K562 (cell line): ENCODE data around the gene PLCL1. TPM values are rescaled to one million over a fixed set of nuclear protein-coding genes. Genes with fewer than 3 reads are reported as not detected.

Source experiments
- ATAC-seq: fragments of 200-7000 bp; cut with Tn5 transposase; 3 replicates; pipeline ENCODE4 v1.9.1; 2020; ENCODE audit warnings: moderate library complexity
- BruUV-seq: library from RNA; stranded (reverse); fragments of 400-500 nt; replicated peaks from 2 replicates; lab custom pipeline; 2021; lab: Mats Ljungman, UMichigan
- CTCF ChIA-PET: fragments of 300-600 bp; formaldehyde crosslinking; extraction: SDS; loops from one replicate; lab custom pipeline; 2021; ENCODE audit warnings: low intra/inter-chr PET ratio; lab: Yijun Ruan, JAX
- POLR2A ChIA-PET: fragments of 300-600, 350-650 bp; sonication (Branson Sonifier 250); formaldehyde crosslinking; extraction: SDS; loops from one replicate; lab custom pipeline; 2021; ENCODE audit warnings: antibody characterized with exemption, inconsistent platforms; lab: Yijun Ruan, JAX
- DNase-seq, 4 experiments: peaks; one replicate each; pipeline versions ENCODE4 v3.0.0 to v3.0.0-alpha.2; 2011 to 2018; ENCODE audit warnings: low spot score in 3 of 4, mixed read lengths in 3 of 4; ENCODE audit errors: extremely low read depth in 1 of 4
- FAIRE-seq: peaks from 2 replicates; lab custom pipeline; 2011; peaks lifted over from hg19 to GRCh38; lab: Jason Lieb, UNC
- H2AFZ ChIP-seq: 2 replicates; pipeline ENCODE4 v1.6.0; 2011; ENCODE audit warnings: low read depth, low read length, control low read depth, inconsistent platforms
- H3K27ac ChIP-seq: fragments of 200-600 bp; 3 replicates; pipeline ENCODE4 v1.8.0; 2011; ENCODE audit warnings: low read depth, mild to moderate bottlenecking, control low read depth, inconsistent platforms, low read length, moderate library complexity, mixed read lengths; ENCODE audit errors: extremely low read depth
- H3K27me3 ChIP-seq, 2 experiments: fragments of 300-600 bp in 1 of 2; 2 replicates in 1 of 2; 3 replicates in 1 of 2; pipeline versions ENCODE4 v1.6.0 to v1.8.0; 2011; ENCODE audit warnings: inconsistent platforms in 2 of 2, low read length in 2 of 2, mild to moderate bottlenecking in 1 of 2, mixed read lengths in 1 of 2, moderate library complexity in 1 of 2; ENCODE audit not compliant: control insufficient read depth in 2 of 2, insufficient read depth in 2 of 2
- H3K36me3 ChIP-seq: fragments of 300-600 bp; 3 replicates; pipeline ENCODE4 v1.8.0; 2011; ENCODE audit warnings: mild to moderate bottlenecking, low read length, inconsistent platforms; ENCODE audit not compliant: control insufficient read depth, insufficient read depth
- H3K4me1 ChIP-seq, 2 experiments: fragments of 200-600 bp in 1 of 2; replicated peaks in 1 of 2; 2 replicates in 1 of 2; 3 replicates in 1 of 2; pipeline versions ENCODE4 v1.5.1 to v1.8.0; 2011; ENCODE audit warnings: inconsistent platforms in 2 of 2, low read length in 2 of 2, mild to moderate bottlenecking in 1 of 2, mixed read lengths in 1 of 2, moderate library complexity in 1 of 2; ENCODE audit not compliant: control insufficient read depth in 2 of 2, insufficient read depth in 2 of 2
- H3K4me2 ChIP-seq: 2 replicates; pipeline ENCODE4 v1.6.1; 2011; ENCODE audit warnings: low read length, control low read depth, inconsistent platforms, mixed read lengths; ENCODE audit not compliant: insufficient read depth
- H3K4me3 ChIP-seq: fragments of 200-600 bp; sonication (generic), shearing (Covaris generic); 2 replicates; pipeline ENCODE4 v1.5.1; 2016; ENCODE audit warnings: control low read depth, inconsistent platforms
- H3K79me2 ChIP-seq: fragments of 200-600 bp; 3 replicates; pipeline ENCODE4 v1.8.0; 2011; ENCODE audit warnings: low read length, inconsistent platforms; ENCODE audit not compliant: control insufficient read depth, insufficient read depth
- H3K9ac ChIP-seq, 2 experiments: 2 replicates each; pipeline versions ENCODE4 v1.6.0 to v1.6.1; 2011; ENCODE audit warnings: low read depth in 2 of 2, low read length in 2 of 2, control low read depth in 1 of 2, inconsistent platforms in 1 of 2, mild to moderate bottlenecking in 1 of 2, mixed read lengths in 1 of 2; ENCODE audit not compliant: insufficient read depth in 1 of 2
- H3K9me1 ChIP-seq: one replicate; pipeline ENCODE4 v1.6.0; 2011; ENCODE audit warnings: inconsistent platforms, mild to moderate bottlenecking, low read length, moderate library complexity; ENCODE audit not compliant: control insufficient read depth, insufficient read depth
- H3K9me3 ChIP-seq: replicated peaks from 2 replicates; pipeline ENCODE4 v1.5.1; 2011; ENCODE audit warnings: low read depth, low read length, inconsistent platforms; ENCODE audit not compliant: control insufficient read depth, insufficient read depth
- H4K20me1 ChIP-seq: replicated peaks from 2 replicates; pipeline ENCODE4 v1.6.1; 2011; ENCODE audit warnings: low read length, inconsistent platforms, mixed read lengths; ENCODE audit not compliant: control insufficient read depth, insufficient read depth
- CREBBP ChIP-seq: IDR thresholded peaks from one replicate; pipeline ENCODE4 v1.6.1; 2012; ENCODE audit warnings: low read depth, mild to moderate bottlenecking, control low read depth, inconsistent platforms, low read length
- CSDE1 ChIP-seq, 2 experiments: fragments of 450-650 bp; IDR thresholded peaks; 2 replicates each; pipeline ENCODE4 v1.6.1; 2016; ENCODE audit warnings: mild to moderate bottlenecking in 1 of 2
- DNMT1 ChIP-seq: fragments of 450-650 bp; IDR thresholded peaks from 2 replicates; pipeline ENCODE4 v1.6.1; 2016; ENCODE audit warnings: antibody characterized with exemption, mild to moderate bottlenecking
- HMG20A ChIP-seq: fragments of 450-650 bp; formaldehyde crosslinking; conservative IDR thresholded peaks from 2 replicates; pipeline ENCODE4 v1.4.0; 2020; ENCODE audit warnings: mild to moderate bottlenecking, mixed read lengths
- HNRNPUL1 ChIP-seq: fragments of 200-400 bp; formaldehyde crosslinking; IDR thresholded peaks from 2 replicates; pipeline ENCODE4 v1.6.1; 2017; ENCODE audit warnings: low read length
- IRF2 ChIP-seq: sonication (generic); formaldehyde crosslinking; IDR thresholded peaks from 2 replicates; pipeline ENCODE4 v1.8.1; 2022; ENCODE audit warnings: mild to moderate bottlenecking, missing genetic modification reagents
- NCOA2 ChIP-seq, 2 experiments: fragments of 450-650 bp; IDR thresholded peaks; 2 replicates each; pipeline ENCODE4 v1.6.1; 2018; ENCODE audit warnings: mild to moderate bottlenecking in 2 of 2, moderate library complexity in 1 of 2; ENCODE audit not compliant: partially characterized antibody in 2 of 2
- TAF15 ChIP-seq: fragments of 200-400 bp; formaldehyde crosslinking; IDR thresholded peaks from 2 replicates; pipeline ENCODE4 v1.6.1; 2017; ENCODE audit warnings: mild to moderate bottlenecking, low read depth, low read length, moderate library complexity
- TAF9B ChIP-seq: fragments of 450-650 bp; IDR thresholded peaks from 2 replicates; pipeline ENCODE4 v1.6.1; 2018; ENCODE audit warnings: mild to moderate bottlenecking; ENCODE audit not compliant: partially characterized antibody
- ZFP30 ChIP-seq: fragments of 250-450 bp; sonication (Bioruptor Pico); IDR thresholded peaks from 2 replicates; pipeline ENCODE4 v1.8.0; 2022; ENCODE audit warnings: moderate library complexity, mild to moderate bottlenecking, inconsistent platforms, borderline replicate concordance
- ZKSCAN1 ChIP-seq: fragments of 150-350 bp; IDR thresholded peaks from 2 replicates; pipeline ENCODE4 v1.6.1; 2016; ENCODE audit warnings: low read depth, low read length
- ZNF165 ChIP-seq: fragments of 250-450 bp; sonication (Bioruptor Pico); IDR thresholded peaks from 2 replicates; pipeline ENCODE4 v1.4.0; 2020; ENCODE audit warnings: borderline replicate concordance
- ZNF3 ChIP-seq: fragments of 250-450 bp; sonication (Bioruptor Pico); IDR thresholded peaks from 2 replicates; pipeline ENCODE4 v1.5.0; 2021; ENCODE audit warnings: mild to moderate bottlenecking, moderate library complexity
- ZNF408 ChIP-seq: fragments of 250-450 bp; sonication (Bioruptor Pico); IDR thresholded peaks from 2 replicates; pipeline ENCODE4 v1.4.0; 2020; ENCODE audit warnings: low read depth, mild to moderate bottlenecking, moderate library complexity
- ZNF639 ChIP-seq, 2 experiments: fragments of 200-800 bp in 1 of 2; sonication (Bioruptor generic) in 1 of 2; sonication (generic) in 1 of 2; formaldehyde crosslinking in 1 of 2; IDR thresholded peaks in 1 of 2; conservative IDR thresholded peaks in 1 of 2; 2 replicates each; pipeline versions ENCODE4 v1.5.0 to v1.6.1; 2016 to 2020; ENCODE audit warnings: missing compliant biosample characterization in 1 of 2, missing genetic modification characterization in 1 of 2, missing genetic modification reagents in 1 of 2
- WGBS: fragments of 100-300 bp; shearing (Covaris generic); methylation state at CpG from one replicate; pipeline ENCODE4 v1.1.6; 2016; ENCODE audit warnings: low coverage, mixed read lengths; ENCODE audit not compliant: insufficient coverage; ENCODE audit errors: missing lambda C conversion rate; 5-methylcytosine and 5-hydroxymethylcytosine counted together
- in situ Hi-C: fragments of 300-500 bp; cut with MboI; formaldehyde crosslinking; loops from 4 replicates; pipeline ENCODE4 v1.15.0; 2018; ENCODE audit warnings: inconsistent platforms, mixed read lengths
- intact Hi-C: fragments of 100-400 bp; cut with micrococcal nuclease; formaldehyde crosslinking; loops from 2 replicates; pipeline ENCODE4 v1.14.2; 2022
- polyA plus RNA-seq, 8 experiments: library from polyadenylated mRNA; depleted of rRNA in 4 of 8; stranded (reverse) in 5 of 8; unstranded in 3 of 8; fragments of >200 nt; fragmentation: Nextera tagmentation in 2 of 8; fragmentation: Illumina TruSeq in 1 of 8; extraction: Ambion mirVana in 2 of 8; extraction: Trizol in 1 of 8; gene quantifications; 2 replicates each; pipeline versions ENCODE4 v1.2.1 to v1.2.3, GENCODE V29; 2011 to 2014; ENCODE audit warnings: inconsistent platforms in 1 of 8, missing spikeins in 1 of 8
- total RNA-seq, 7 experiments: library from RNA; depleted of rRNA in 6 of 7; stranded (reverse); fragments of >200 nt in 6 of 7; fragmentation: Illumina TruSeq in 2 of 7; extraction: Trizol in 2 of 7; gene quantifications; 2 replicates each; pipeline versions ENCODE4 v1.2.1 to v1.2.3, GENCODE V29; 2011 to 2021; ENCODE audit warnings: low replicate concordance in 1 of 7
- TF ChIP-seq, protein P1 (sequence below): sonication (generic); formaldehyde crosslinking; IDR thresholded peaks from 2 replicates; pipeline ENCODE4 v1.8.0; 2022; ENCODE audit warnings: mild to moderate bottlenecking, missing genetic modification reagents

PLCL1 gene
- total and polyA plus RNA-seq, 9 of the 15 experiments (the other 6 are each of a cell fraction or from before 2014, with no cell fraction given), result 2.0 to 17.7 (median 8.6) TPM

GRCh38 chr2:198053148-198053547, 248.8 kb downstream of the PLCL1 start:
- H3K79me2 ChIP-seq, result peaks cover 34% of the 10 kb centered on the region; the same call in 2 of the 3 replicates
- ChIA-PET CTCF (no interaction called here), POLR2A (no interaction called here)
- no peak overlapping the region for H3K27ac ChIP-seq
- in situ Hi-C loops, result no loop called here
- no TSS peak for BruUV-seq
- H3K4me2 ChIP-seq, result no peak overlapping the region
- no peak for TF ChIP-seq ZKSCAN1
- no peak for TF ChIP-seq DNMT1
- TF ChIP-seq NCOA2 (IDR thresholded peaks at IDR 0.05; ENCODE audit: partially characterized antibody in 2 of 2), result no peak
- TF ChIP-seq TAF15, result no peak
- no peak for TF ChIP-seq CSDE1 (IDR thresholded peaks at IDR 0.05)
- TF ChIP-seq CREBBP, result no peak
- TF ChIP-seq IRF2, result no peak
- TF ChIP-seq, protein P1, sequence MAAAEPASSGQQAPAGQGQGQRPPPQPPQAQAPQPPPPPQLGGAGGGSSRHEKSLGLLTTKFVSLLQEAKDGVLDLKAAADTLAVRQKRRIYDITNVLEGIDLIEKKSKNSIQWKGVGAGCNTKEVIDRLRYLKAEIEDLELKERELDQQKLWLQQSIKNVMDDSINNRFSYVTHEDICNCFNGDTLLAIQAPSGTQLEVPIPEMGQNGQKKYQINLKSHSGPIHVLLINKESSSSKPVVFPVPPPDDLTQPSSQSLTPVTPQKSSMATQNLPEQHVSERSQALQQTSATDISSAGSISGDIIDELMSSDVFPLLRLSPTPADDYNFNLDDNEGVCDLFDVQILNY (CRISPR knock-in tag), result no peak
- no peak for TF ChIP-seq HNRNPUL1
- no peak for TF ChIP-seq TAF9B
- no peak for TF ChIP-seq ZNF408 (CRISPR knock-in tag)
- TF ChIP-seq HMG20A, result no peak
- TF ChIP-seq ZFP30 (CRISPR knock-in tag), result no peak
- no peak for TF ChIP-seq ZNF3
- no peak for TF ChIP-seq ZNF639 (CRISPR knock-in tag; conservative IDR thresholded peaks at IDR 0.05 in 1 of 2, IDR thresholded peaks at IDR 0.05 in 1 of 2)
- no peak for TF ChIP-seq ZNF165 (CRISPR knock-in tag)
- H2AFZ ChIP-seq, result no peak overlapping the region
- H3K9ac ChIP-seq, result no peak overlapping the region
- 91% methylated on average over 1 of the region's 1 CpG for WGBS
- no peak overlapping the region for H3K4me3 ChIP-seq
- no peaks in the 10 kb centered on the region for H3K9me1 ChIP-seq
- peak; percentile 31 for ATAC-seq
- peak; percentile 6 for FAIRE-seq
- H3K36me3 ChIP-seq, result no peaks in the 10 kb centered on the region
- no peaks in the 10 kb centered on the region for H3K9me3 ChIP-seq
- H3K27me3 ChIP-seq, result no peaks in the 10 kb centered on the region
- intact Hi-C loops, result loop anchor here (5.0 kb wide), 1 partner anchor 126 kb away; no protein-coding TSS in a partner anchor
- no peak for DNase-seq
- peaks cover 3 to 5% of the 10 kb centered on the region in 2 experiments; a peak in 4 of 5 replicates for H3K4me1 ChIP-seq
- H4K20me1 ChIP-seq, result no peaks in the 10 kb centered on the region
